Caco-2 (cell line): ENCODE measurements around the gene MBP. TPM values are rescaled to one million over a fixed set of nuclear protein-coding genes. Genes with fewer than 3 reads are reported as not detected.

Source experiments
- BruUV-seq: library from RNA; stranded (reverse); fragments of 400-500 nt; replicated peaks from 2 replicates; lab custom pipeline; 2021; lab: Mats Ljungman, UMichigan
- CTCF ChIA-PET: fragments of 300-600 bp; sonication (Branson Sonifier 250); formaldehyde crosslinking; loops from one replicate; lab custom pipeline; 2022; ENCODE audit warnings: antibody characterized with exemption; lab: Charles Lee
- POLR2A ChIA-PET: fragments of 300-600 bp; sonication (Branson Sonifier 250); formaldehyde crosslinking; loops from one replicate; lab custom pipeline; 2022; ENCODE audit warnings: antibody characterized with exemption; lab: Charles Lee
- DNase-seq, 2 experiments: peaks; one replicate each; pipeline versions ENCODE4 v3.0.0 to v3.0.0-alpha.2; 2020 to 2022
- H3K27me3 ChIP-seq: replicated peaks from 2 replicates; pipeline ENCODE4 v1.6.0; 2011; ENCODE audit warnings: low read length; ENCODE audit not compliant: control insufficient read depth, insufficient read depth
- H3K36me3 ChIP-seq: 2 replicates; pipeline ENCODE4 v1.5.1; 2011; ENCODE audit warnings: low read length; ENCODE audit not compliant: control insufficient read depth, insufficient read depth
- H3K4me1 ChIP-seq: fragments of 250-450 bp; sonication (Bioruptor Pico); 2 replicates; pipeline ENCODE4 v1.5.1; 2020; ENCODE audit warnings: mild to moderate bottlenecking
- H3K4me3 ChIP-seq: 2 replicates; pipeline ENCODE4 v1.5.1; 2011; ENCODE audit warnings: low read depth, mild to moderate bottlenecking, control low read depth, low read length
- H3K9me3 ChIP-seq: fragments of 250-450 bp; sonication (Bioruptor Pico); 2 replicates; pipeline ENCODE4 v1.5.1; 2020; ENCODE audit warnings: mild to moderate bottlenecking, moderate library complexity
- H3K27ac Mint-ChIP-seq: one replicate; pipeline ENCODE4 v1.8.0; 2022; ENCODE audit warnings: mixed read lengths; ENCODE audit not compliant: unreplicated experiment
- H3K27me3 Mint-ChIP-seq: one replicate; pipeline ENCODE4 v1.8.0; 2022; ENCODE audit warnings: mixed read lengths; ENCODE audit not compliant: insufficient read depth, unreplicated experiment
- H3K36me3 Mint-ChIP-seq: one replicate; pipeline ENCODE4 v1.8.0; 2022; ENCODE audit warnings: mild to moderate bottlenecking, mixed read lengths; ENCODE audit not compliant: insufficient read depth, unreplicated experiment
- H3K4me1 Mint-ChIP-seq: one replicate; pipeline ENCODE4 v1.8.0; 2022; ENCODE audit warnings: low read depth, mixed read lengths; ENCODE audit not compliant: unreplicated experiment
- H3K4me3 Mint-ChIP-seq: one replicate; pipeline ENCODE4 v1.8.0; 2022; ENCODE audit warnings: mild to moderate bottlenecking, moderate library complexity, mixed read lengths; ENCODE audit not compliant: unreplicated experiment
- H3K9me3 Mint-ChIP-seq: one replicate; pipeline ENCODE4 v1.8.0; 2022; ENCODE audit warnings: mixed read lengths; ENCODE audit not compliant: unreplicated experiment
- CTCF ChIP-seq, 2 experiments: fragments of 200-600 bp in 1 of 2; IDR thresholded peaks; 1 replicate in 1 of 2; 2 replicates in 1 of 2; pipeline versions ENCODE4 v1.5.1 to v1.8.0; 2011 to 2022; ENCODE audit warnings: antibody characterized with exemption in 1 of 2, control low read depth in 1 of 2, inconsistent platforms in 1 of 2, low read depth in 1 of 2, low read length in 1 of 2, mild to moderate bottlenecking in 1 of 2, moderate library complexity in 1 of 2; ENCODE audit not compliant: insufficient read depth in 1 of 2, severe bottlenecking in 1 of 2, unreplicated experiment in 1 of 2
- intact Hi-C: fragments of 100-400 bp; cut with micrococcal nuclease; formaldehyde crosslinking; loops from one replicate; pipeline ENCODE4 v1.10.0; 2022; ENCODE audit not compliant: unreplicated experiment
- total RNA-seq: library from RNA; stranded (reverse); gene quantifications from 2 replicates; pipeline ENCODE4 v1.2.3, GENCODE V29; 2022

MBP gene
- total RNA-seq, 1 experiment from 2014 or later = 11.4 TPM

- no peak for TF ChIP-seq CTCF (IDR thresholded peaks at IDR 0.05; ENCODE audit: insufficient read depth in 1 of 2, low read depth in 1 of 2, low read length in 1 of 2, severe bottlenecking in 1 of 2, unreplicated experiment in 1 of 2)
- H3K4me1 ChIP-seq = no peaks in the 10 kb centered on the region
- no peak overlapping the region for H3K4me3 Mint-ChIP-seq
- no peaks in the 10 kb centered on the region for H3K9me3 ChIP-seq
- H3K27me3 Mint-ChIP-seq = no peaks in the 10 kb centered on the region
- no peak overlapping the region for H3K4me3 ChIP-seq
- H3K9me3 Mint-ChIP-seq = no peaks in the 10 kb centered on the region
- DNase-seq = no peak
- CTCF ChIA-PET = no interaction called here
- POLR2A ChIA-PET = no interaction called here
- H3K27ac Mint-ChIP-seq = no peak overlapping the region
- intact Hi-C loops = no loop called here
- H3K27me3 ChIP-seq = no peaks in the 10 kb centered on the region
- H3K36me3 Mint-ChIP-seq = no peaks in the 10 kb centered on the region
- H3K36me3 ChIP-seq = no peaks in the 10 kb centered on the region
- BruUV-seq = no TSS peak
- no peaks in the 10 kb centered on the region for H3K4me1 Mint-ChIP-seq
These were observed 107.5 kb downstream of the MBP start for GRCh38 chr18:77025123-77025522.

GRCh38 chr18:77024476-77024875, 108.1 kb downstream of the MBP start:
- ChIA-PET CTCF (no interaction called here), POLR2A (no interaction called here)
- no peak for TF ChIP-seq CTCF (IDR thresholded peaks at IDR 0.05; ENCODE audit: insufficient read depth in 1 of 2, low read depth in 1 of 2, low read length in 1 of 2, severe bottlenecking in 1 of 2, unreplicated experiment in 1 of 2)

DNA sequence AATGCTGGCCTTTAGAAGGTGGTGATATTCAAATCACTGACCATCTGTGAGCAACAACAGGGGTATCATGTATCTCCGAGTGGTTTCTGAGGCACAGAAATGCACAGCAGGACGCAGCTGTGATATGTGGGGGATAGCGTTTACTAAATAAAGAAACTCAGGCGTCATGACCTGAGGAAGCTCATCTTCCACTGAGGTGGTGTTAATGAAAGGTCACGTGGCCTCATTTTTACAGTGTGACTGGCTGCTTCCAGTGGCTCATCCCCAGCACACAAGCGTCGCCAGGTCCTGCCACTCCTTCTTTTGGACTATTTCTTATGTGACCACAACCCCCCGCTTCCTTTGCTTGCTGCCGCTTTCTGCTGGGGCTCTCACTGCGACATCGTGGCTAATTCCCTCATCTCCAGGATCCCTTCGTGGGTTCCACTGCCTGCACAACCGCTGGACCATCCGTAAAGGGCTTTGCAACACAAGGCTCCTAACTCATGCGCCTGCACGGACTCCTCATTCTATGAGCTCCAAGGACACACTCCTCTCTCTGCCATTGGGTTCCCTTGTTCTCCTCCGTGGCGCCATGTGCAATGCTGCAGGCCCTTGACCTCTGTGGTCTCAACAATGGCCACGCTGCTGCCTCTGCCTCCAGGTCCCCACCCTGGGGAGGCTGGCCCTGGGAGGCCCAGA, 109.3 kb downstream of the MBP start:
- TF ChIP-seq CTCF (IDR thresholded peaks at IDR 0.05; ENCODE audit: insufficient read depth in 1 of 2, low read depth in 1 of 2, low read length in 1 of 2, severe bottlenecking in 1 of 2, unreplicated experiment in 1 of 2) = no peak
- DNase-seq = no peak
- POLR2A ChIA-PET = no interaction called here

More at GRCh38 chr18:77024476-77024875, 108.1 kb downstream of the MBP start:
- no peaks in the 10 kb centered on the region for H3K4me1 ChIP-seq
- H3K4me3 ChIP-seq = no peak overlapping the region
- H3K27me3 ChIP-seq = no peaks in the 10 kb centered on the region
- H3K27me3 Mint-ChIP-seq = no peaks in the 10 kb centered on the region
- no peaks in the 10 kb centered on the region for H3K4me1 Mint-ChIP-seq
- no peak overlapping the region for H3K4me3 Mint-ChIP-seq
- DNase-seq = no peak
- no TSS peak for BruUV-seq
- H3K9me3 ChIP-seq = no peaks in the 10 kb centered on the region
- no peak overlapping the region for H3K27ac Mint-ChIP-seq
- H3K36me3 ChIP-seq = no peaks in the 10 kb centered on the region
- intact Hi-C loops = no loop called here
- H3K9me3 Mint-ChIP-seq = no peaks in the 10 kb centered on the region
- H3K36me3 Mint-ChIP-seq = no peaks in the 10 kb centered on the region

More for the DNA sequence above, 109.3 kb downstream of the MBP start:
- intact Hi-C loops = no loop called here
- Mint-ChIP-seq H3K36me3 (no peaks in the 10 kb centered on the region), H3K9me3 (peaks cover 10% of the 10 kb centered on the region), H3K4me3 (no peak overlapping the region), H3K27me3 (no peaks in the 10 kb centered on the region), H3K27ac (no peak overlapping the region), H3K4me1 (no peaks in the 10 kb centered on the region)
- H3K27me3 ChIP-seq = no peaks in the 10 kb centered on the region
- CTCF ChIA-PET = interaction anchor here (0.9 kb wide), 1 partner anchor 40 kb away, joined by 3 read pairs; no protein-coding TSS in a partner anchor
- no peak overlapping the region for H3K4me3 ChIP-seq
- no peaks in the 10 kb centered on the region for H3K4me1 ChIP-seq
- no peaks in the 10 kb centered on the region for H3K36me3 ChIP-seq
- no peaks in the 10 kb centered on the region for H3K9me3 ChIP-seq
- no TSS peak for BruUV-seq
